ENCODE data around the gene GLYATL2. TPM values are rescaled to one million over a fixed set of nuclear protein-coding genes. Genes with fewer than 3 reads are reported as not detected.

Gene GLYATL2
- total and polyA plus RNA-seq, 2 of the 13 experiments (the other 11 are each of a cell fraction or from before 2014, with no cell fraction given) = not detected

GRCh38 chr11:58844361-58845005 is at the start of gene GLYATL2 (continued):
- TF ChIP-seq ZNF609 (CRISPR knock-in tag; IDR thresholded peaks at IDR 0.05; ENCODE audit: borderline replicate concordance) (no peak), PHF8 (CRISPR knock-in tag; IDR thresholded peaks at IDR 0.05) (no peak), ATAD3A (CRISPR knock-in tag; IDR thresholded peaks at IDR 0.05) (no peak), SIX1 (CRISPR knock-in tag; IDR thresholded peaks at IDR 0.05; ENCODE audit: borderline replicate concordance) (no peak), CHD4 (IDR thresholded peaks at IDR 0.05; ENCODE audit: borderline replicate concordance, low read length) (no peak), ZNF572 (CRISPR knock-in tag; IDR thresholded peaks at IDR 0.05) (no peak), ZNF605 (CRISPR knock-in tag; IDR thresholded peaks at IDR 0.05) (no peak), ZNF550 (CRISPR knock-in tag; IDR thresholded peaks at IDR 0.05; ENCODE audit: borderline replicate concordance) (no peak), SAFB2 (CRISPR knock-in tag; IDR thresholded peaks at IDR 0.05; ENCODE audit: borderline replicate concordance, low read depth) (no peak), ZBTB43 (CRISPR knock-in tag; conservative IDR thresholded peaks at IDR 0.05) (no peak), GPN1 (CRISPR knock-in tag; IDR thresholded peaks at IDR 0.05; ENCODE audit: borderline replicate concordance) (no peak)
